ENCODE results near the gene NDUFA12.

Gene NDUFA12

DNA sequence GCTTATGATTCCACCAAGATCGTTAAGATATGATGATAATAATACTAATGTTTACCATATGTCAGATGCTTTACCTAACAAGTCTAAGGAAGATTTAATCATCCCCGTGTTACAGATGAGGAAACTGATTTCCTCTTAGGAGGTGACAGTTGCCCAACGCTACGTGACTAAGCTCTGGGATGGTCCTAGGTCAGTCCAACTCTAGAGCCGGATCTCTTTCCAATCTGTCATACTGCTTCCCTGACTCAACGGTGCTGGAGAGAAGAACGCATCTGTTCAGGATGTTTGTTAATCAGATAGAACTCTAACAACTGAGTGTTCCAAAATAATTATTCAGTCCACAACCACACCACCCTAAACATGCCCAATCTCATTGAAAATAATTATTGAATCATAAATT lies 39.8 kb downstream of the NDUFA12 start:
- DNase-seq (ENCODE audit: low read depth): no peak
- no peak overlapping the region for H3K4me3 ChIP-seq (ENCODE audit: low read depth, low read length)
- in situ Hi-C loops (cut with HindIII; ENCODE audit: low sequenced_read_pairs): no loop called here
- TF ChIP-seq, protein P1, sequence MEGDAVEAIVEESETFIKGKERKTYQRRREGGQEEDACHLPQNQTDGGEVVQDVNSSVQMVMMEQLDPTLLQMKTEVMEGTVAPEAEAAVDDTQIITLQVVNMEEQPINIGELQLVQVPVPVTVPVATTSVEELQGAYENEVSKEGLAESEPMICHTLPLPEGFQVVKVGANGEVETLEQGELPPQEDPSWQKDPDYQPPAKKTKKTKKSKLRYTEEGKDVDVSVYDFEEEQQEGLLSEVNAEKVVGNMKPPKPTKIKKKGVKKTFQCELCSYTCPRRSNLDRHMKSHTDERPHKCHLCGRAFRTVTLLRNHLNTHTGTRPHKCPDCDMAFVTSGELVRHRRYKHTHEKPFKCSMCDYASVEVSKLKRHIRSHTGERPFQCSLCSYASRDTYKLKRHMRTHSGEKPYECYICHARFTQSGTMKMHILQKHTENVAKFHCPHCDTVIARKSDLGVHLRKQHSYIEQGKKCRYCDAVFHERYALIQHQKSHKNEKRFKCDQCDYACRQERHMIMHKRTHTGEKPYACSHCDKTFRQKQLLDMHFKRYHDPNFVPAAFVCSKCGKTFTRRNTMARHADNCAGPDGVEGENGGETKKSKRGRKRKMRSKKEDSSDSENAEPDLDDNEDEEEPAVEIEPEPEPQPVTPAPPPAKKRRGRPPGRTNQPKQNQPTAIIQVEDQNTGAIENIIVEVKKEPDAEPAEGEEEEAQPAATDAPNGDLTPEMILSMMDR (IDR thresholded peaks at IDR 0.05; ENCODE audit: low read depth, low read length, missing control alignments): no peak

DNA sequence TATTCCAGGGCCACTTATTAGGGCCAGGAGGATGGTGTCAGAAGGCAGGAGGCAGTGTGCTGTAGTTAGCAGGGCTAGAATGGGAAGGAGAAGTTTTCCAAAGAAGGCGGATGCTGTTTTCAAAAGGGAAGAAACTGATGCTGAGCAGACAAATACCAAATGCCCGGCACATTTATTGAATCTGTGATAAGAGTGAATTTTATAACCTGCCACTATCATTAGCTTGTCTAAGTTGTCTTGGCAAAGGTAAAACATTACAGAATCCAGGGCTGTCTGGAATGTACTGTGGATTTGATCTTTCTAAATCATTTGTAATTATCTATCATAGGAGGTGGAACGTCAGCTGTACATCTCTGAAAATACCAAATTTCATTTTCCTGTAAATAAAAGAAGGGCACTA lies 40.8 kb downstream of the NDUFA12 start:
- H3K4me3 ChIP-seq (ENCODE audit: low read depth, low read length): no peak overlapping the region
- DNase-seq (ENCODE audit: low read depth): no peak
- TF ChIP-seq, protein P1 (IDR thresholded peaks at IDR 0.05; ENCODE audit: low read depth, low read length, missing control alignments): no peak
- in situ Hi-C loops (cut with HindIII; ENCODE audit: low sequenced_read_pairs): no loop called here

DNA sequence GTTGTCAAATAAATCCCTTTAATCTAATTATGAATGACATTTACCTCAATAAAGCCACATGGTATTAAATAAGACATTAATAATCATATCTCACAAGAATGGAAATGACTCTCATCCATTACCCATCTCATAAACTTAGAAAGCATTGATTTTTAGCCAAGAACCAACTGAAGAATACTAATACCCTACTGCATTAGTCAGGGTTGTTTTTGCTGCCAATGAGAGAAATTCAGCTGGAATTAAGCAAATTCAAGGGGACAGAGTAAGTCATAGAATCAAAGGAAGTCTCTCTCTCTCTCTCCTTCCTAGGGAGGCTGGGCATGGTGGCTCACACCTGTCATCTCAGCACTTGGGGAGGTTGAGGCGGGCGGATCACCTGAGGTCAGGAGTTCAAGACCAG lies 41.6 kb downstream of the NDUFA12 start:
- DNase-seq (ENCODE audit: low read depth): no peak
- in situ Hi-C loops (cut with HindIII; ENCODE audit: low sequenced_read_pairs): no loop called here
- TF ChIP-seq, protein P1 (IDR thresholded peaks at IDR 0.05; ENCODE audit: low read depth, low read length, missing control alignments): no peak
- no peak overlapping the region for H3K4me3 ChIP-seq (ENCODE audit: low read depth, low read length)

DNA sequence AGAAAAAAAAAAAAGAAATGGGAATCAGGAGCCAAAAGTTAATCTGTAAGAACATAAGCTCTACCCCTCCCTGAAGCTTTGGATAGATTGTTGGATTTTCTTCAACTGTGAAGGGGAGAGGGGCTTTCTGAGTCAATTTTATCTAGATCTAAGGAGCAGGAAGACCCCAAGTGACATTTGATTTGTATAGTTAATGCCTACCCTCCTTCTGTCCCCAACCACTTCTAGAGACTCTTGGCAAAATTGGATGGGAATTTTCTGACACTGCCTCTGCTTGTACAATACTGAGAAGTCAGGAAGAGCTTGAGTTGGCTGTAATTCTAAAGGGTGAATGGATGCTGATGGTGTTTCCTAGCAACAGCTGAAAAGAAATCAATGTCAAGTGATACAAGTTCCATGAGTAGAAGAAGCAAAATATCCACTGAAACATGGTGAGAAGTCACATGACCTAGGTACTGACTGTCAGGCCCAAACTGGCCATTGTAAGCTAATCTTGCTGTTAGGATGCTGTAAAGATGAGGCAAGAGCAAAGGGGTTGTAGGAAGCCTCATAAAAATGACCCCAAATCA lies 42.2 kb downstream of the NDUFA12 start:
- TF ChIP-seq, protein P1 (IDR thresholded peaks at IDR 0.05; ENCODE audit: low read depth, low read length, missing control alignments): no peak

DNA sequence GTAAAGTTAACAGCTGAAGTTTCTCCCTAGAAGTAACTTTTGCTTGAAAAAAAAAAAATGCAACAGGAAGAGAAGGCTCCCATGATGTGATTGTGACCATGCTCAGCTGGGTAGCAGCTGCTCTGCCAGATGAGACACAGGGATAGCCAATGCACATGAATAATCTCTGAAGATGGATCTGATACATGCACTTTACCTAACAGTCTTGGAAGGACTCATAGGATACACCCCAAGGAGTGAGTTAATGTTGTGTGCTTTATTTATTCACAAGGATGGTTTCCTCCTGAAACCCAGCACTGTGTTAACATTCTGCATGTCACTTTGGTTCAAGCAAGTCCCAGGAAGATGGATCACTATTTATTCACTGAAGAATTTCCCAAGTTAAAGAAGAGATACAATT lies 46.5 kb downstream of the NDUFA12 start:
- no peak for DNase-seq (ENCODE audit: low read depth)
- in situ Hi-C loops (cut with HindIII; ENCODE audit: low sequenced_read_pairs): no loop called here

More for the DNA sequence above, 42.2 kb downstream of the NDUFA12 start:
- DNase-seq (ENCODE audit: low read depth): no peak
- in situ Hi-C loops (cut with HindIII; ENCODE audit: low sequenced_read_pairs): no loop called here
- H3K4me3 ChIP-seq (ENCODE audit: low read depth, low read length): no peak overlapping the region

DNA sequence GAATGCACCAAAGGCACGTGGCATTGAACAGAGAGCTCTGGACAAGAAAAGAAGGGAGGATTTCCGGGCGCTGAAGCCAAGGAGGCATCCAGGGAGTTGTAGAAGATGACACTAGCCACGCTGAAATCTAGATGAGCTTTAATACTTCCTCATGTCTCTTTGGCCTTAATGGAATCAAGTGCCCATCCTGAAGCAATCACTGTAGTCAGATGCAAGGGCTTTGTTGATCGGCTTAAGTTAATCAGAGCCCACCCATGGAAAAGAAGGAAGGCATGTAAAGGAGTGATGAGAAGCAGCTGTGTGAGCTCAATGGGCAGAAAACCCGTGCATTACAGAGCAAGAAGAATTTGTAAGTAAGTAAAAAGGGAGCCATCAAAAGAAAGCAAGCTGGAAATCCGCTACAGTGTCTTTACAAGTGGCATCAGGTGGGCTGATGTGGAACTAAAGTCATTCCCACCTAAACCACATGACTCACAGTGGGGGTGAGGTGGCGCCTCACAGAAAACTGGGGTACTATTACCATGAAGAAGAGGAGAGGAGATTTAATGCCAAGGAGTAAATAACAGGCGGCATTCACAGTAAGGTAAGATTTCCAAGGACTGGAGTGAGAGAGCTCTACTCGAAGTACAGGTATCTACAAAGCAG lies 48.4 kb downstream of the NDUFA12 start:
- TF ChIP-seq, protein P1 (IDR thresholded peaks at IDR 0.05; ENCODE audit: low read depth, low read length, missing control alignments): no peak
- no peak for DNase-seq (ENCODE audit: low read depth)
- H3K4me3 ChIP-seq (ENCODE audit: low read depth, low read length): no peak overlapping the region
- in situ Hi-C loops (cut with HindIII; ENCODE audit: low sequenced_read_pairs): loop anchor here (5.0 kb wide), 1 partner anchor 103 kb away; no protein-coding TSS in a partner anchor

More for the DNA sequence above, 46.5 kb downstream of the NDUFA12 start:
- H3K4me3 ChIP-seq (ENCODE audit: low read depth, low read length): no peak overlapping the region
- TF ChIP-seq, protein P1 (IDR thresholded peaks at IDR 0.05; ENCODE audit: low read depth, low read length, missing control alignments): no peak
